ENCODE measurements around the gene TAS2R60. TPM values are rescaled to one million over a fixed set of nuclear protein-coding genes. Genes with fewer than 3 reads are reported as not detected.
A peak's percentile ranks its signal among the peaks of the same experiment; 100 is the strongest.

Gene TAS2R60
- total and polyA plus RNA-seq, 2 of the 8 experiments (the other 6 are each of a cell fraction or from before 2014, with no cell fraction given): 0.15 to 0.32 TPM

- Histone ChIP-seq H3K36me3 (ENCODE audit: control insufficient read depth in 2 of 4, insufficient read depth in 4 of 4, low read length in 3 of 4) (peaks cover 9 to 19% (median 16%) of the 10 kb centered on the region in 4 experiments; a peak in 7 of 8 replicates), H3K79me1 (ENCODE audit: low read depth, low read length) (peaks cover 17% of the 10 kb centered on the region), H2AFZ (ENCODE audit: low read length) (no peak overlapping the region), H4K5ac (ENCODE audit: insufficient read length, low read depth, low read length) (no peak overlapping the region), H2BK120ac (replicated peaks; ENCODE audit: low read depth, low read length) (no peak overlapping the region), H3K9me3 (ENCODE audit: insufficient read depth in 2 of 2, low read depth in 1 of 2, low read length in 1 of 2) (no peaks in the 10 kb centered on the region), H2BK20ac (ENCODE audit: low read length) (peak overlapping the region; percentile 83; the same call in 1 of the 2 replicates), H2AK5ac (ENCODE audit: low read depth, low read length) (peak overlapping the region; percentile 90; the same call in 1 of the 2 replicates), H3K27me3 (replicated peaks in 1 of 4; ENCODE audit: control insufficient read depth in 3 of 4, extremely low read depth in 1 of 4, insufficient read depth in 3 of 4, low read length in 3 of 4) (no peaks in the 10 kb centered on the region), H3K4me3 (ENCODE audit: extremely low read depth in 1 of 4, insufficient read depth in 2 of 4, low read depth in 3 of 4, low read length in 4 of 4) (peak overlapping the region in 1 of 4 experiments; percentile 90; a peak in 3 of 8 replicates), H3K23ac (ENCODE audit: insufficient read length) (no peak overlapping the region), H3K79me2 (ENCODE audit: control insufficient read depth in 1 of 2, insufficient read depth in 2 of 2, low read length in 2 of 2) (peaks cover 0 to 54% of the 10 kb centered on the region in 2 experiments; a peak in 3 of 4 replicates), H4K91ac (replicated peaks; ENCODE audit: insufficient read length, low read length) (peak overlapping the region; percentile 34), H3K4ac (replicated peaks; ENCODE audit: insufficient read length, low read depth, low read length) (peak overlapping the region; percentile 82), H3K23me2 (ENCODE audit: low read depth, low read length) (peaks cover 14% of the 10 kb centered on the region), H2BK12ac (ENCODE audit: low read depth, low read length) (peak overlapping the region; percentile 91; the same call in 1 of the 2 replicates), H4K20me1 (replicated peaks in 1 of 2; ENCODE audit: control insufficient read depth in 1 of 2, insufficient read depth in 2 of 2, low read length in 2 of 2) (peaks cover 3 to 8% of the 10 kb centered on the region in 2 experiments), H4K8ac (ENCODE audit: extremely low read depth, insufficient read depth, low read length) (no peak overlapping the region), H2BK5ac (ENCODE audit: low read depth, low read length) (peak overlapping the region; percentile 73), H3K4me2 (ENCODE audit: insufficient read depth in 1 of 2, low read depth in 2 of 2, low read length in 2 of 2) (peak overlapping the region; percentile 54 to 96), H3K56ac (replicated peaks; ENCODE audit: insufficient read length, low read depth, low read length) (no peak overlapping the region), H3K27ac (ENCODE audit: low read depth, low read length) (no peak overlapping the region; the same call in 1 of the 2 replicates), H3K14ac (ENCODE audit: insufficient read length) (no peak overlapping the region), H3K9ac (replicated peaks in 1 of 4; ENCODE audit: extremely low read depth in 1 of 4, low read depth in 3 of 4, low read length in 3 of 4) (no peak overlapping the region), H2BK15ac (ENCODE audit: low read length) (peak overlapping the region; percentile 76; the same call in 1 of the 2 replicates), H3K4me1 (replicated peaks in 1 of 4; ENCODE audit: control insufficient read depth in 3 of 4, insufficient read depth in 4 of 4, low read length in 3 of 4) (peaks cover 17 to 34% (median 26%) of the 10 kb centered on the region in 4 experiments), H3K18ac (ENCODE audit: extremely low read depth, low read length) (peak overlapping the region; percentile 73)
- FAIRE-seq (no peak), DNase-seq (ENCODE audit: low read depth in 1 of 2, low spot score in 2 of 2) (no peak)
- WGBS, 2 experiments (ENCODE audit: extremely low coverage in 1 of 2, insufficient coverage in 1 of 2, insufficient read length in 1 of 2, insufficient replicate concordance in 2 of 2, low coverage in 1 of 2, low lambda C conversion rate in 2 of 2, missing lambda C conversion rate in 1 of 2): 74% methylated on average over 8 of the region's 9 CpGs; no CpG with 5 or more reads in 1 of the 2 experiments
- ChIA-PET POLR2A (ENCODE audit: partially characterized antibody) (interaction anchor here (0.7 to 25.2 kb wide), 13 partner anchors 9 to 117 kb away, joined by 3 to 518 read pairs (median 4); partner anchors contain the start of genes CASP2, FAM131B and ZYX), CTCF (ENCODE audit: partially characterized antibody) (interaction anchor here (0.9 to 23.5 kb wide), 9 partner anchors 11 to 165 kb away, joined by 4 to 359 read pairs (median 50); partner anchors contain the start of gene ZYX)
- TF ChIP-seq CHD1 (IDR thresholded peaks at IDR 0.05; ENCODE audit: low read depth, low read length) (no peak), NANOG (IDR thresholded peaks at IDR 0.05; ENCODE audit: insufficient read depth, low read depth, low read length, poor library complexity, severe bottlenecking) (no peak), ATF2 (IDR thresholded peaks at IDR 0.05; ENCODE audit: low read length) (no peak), CREB1 (IDR thresholded peaks at IDR 0.05) (no peak), NRF1 (IDR thresholded peaks at IDR 0.05; ENCODE audit: low read depth, low read length) (no peak), RAD21 (IDR thresholded peaks at IDR 0.05 in 1 of 2, conservative IDR thresholded peaks at IDR 0.05 in 1 of 2; ENCODE audit: low read depth in 2 of 2, low read length in 2 of 2) (no peak), CHD2 (IDR thresholded peaks at IDR 0.05; ENCODE audit: low read length) (no peak), YY1 (IDR thresholded peaks at IDR 0.05; ENCODE audit: low read depth, low read length) (no peak), CEBPB (IDR thresholded peaks at IDR 0.05; ENCODE audit: low read depth, low read length) (no peak)
These were observed 37.9 kb upstream of the TAS2R60 start for GRCh38 chr7:143405173-143406001.
